HK-2 (cell line): ENCODE measurements around the gene FGF7.
A peak's percentile ranks its signal among the peaks of the same experiment; 100 is the strongest.
"Not testable (repeated sequence)": the region's sequence is repeated elsewhere in the genome, so short reads cannot be mapped to it uniquely, and the experiment has no call there.

Experiments
- DNase-seq: peaks from one replicate; pipeline ENCODE4 v3.0.0-alpha.2; 2018; ENCODE audit not compliant: unreplicated experiment

Gene FGF7

GRCh38 chr15:49438962-49439631 lies 16.1 kb downstream of the FGF7 start:
- no peak for DNase-seq

DNA sequence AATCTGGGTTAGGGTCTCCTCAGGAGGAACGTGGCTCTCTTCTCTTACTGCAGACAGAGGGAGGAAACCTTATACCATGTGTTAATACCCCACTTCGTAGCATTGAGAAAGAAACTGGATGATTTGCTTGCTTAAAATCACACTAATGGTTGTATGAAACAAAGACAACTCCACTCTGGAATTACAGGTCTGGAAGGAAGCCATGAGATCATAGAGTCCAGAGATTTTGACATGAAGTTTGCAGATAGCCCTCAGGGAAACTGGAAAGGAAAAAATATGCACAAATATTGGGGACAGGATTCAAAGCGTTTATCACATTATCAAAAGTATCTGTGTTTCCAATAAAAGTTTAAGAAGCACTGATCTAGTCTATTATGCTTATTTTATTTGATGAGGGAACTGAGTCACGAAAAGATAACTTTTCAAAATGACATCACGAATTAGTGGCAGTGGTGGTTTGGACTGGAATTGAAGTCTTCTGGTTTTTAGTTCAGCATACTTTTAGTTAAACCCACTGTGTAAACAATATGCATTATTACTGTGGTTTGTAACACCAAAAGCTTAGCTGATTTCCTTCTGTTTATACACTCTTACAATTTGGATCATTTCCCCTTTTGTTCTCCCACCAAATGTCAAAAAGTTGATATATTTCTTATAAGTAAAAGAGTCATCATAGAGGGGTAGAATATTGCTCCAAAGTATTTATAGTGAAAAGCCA lies 16.8 kb downstream of the FGF7 start:
- DNase-seq = no peak

DNA sequence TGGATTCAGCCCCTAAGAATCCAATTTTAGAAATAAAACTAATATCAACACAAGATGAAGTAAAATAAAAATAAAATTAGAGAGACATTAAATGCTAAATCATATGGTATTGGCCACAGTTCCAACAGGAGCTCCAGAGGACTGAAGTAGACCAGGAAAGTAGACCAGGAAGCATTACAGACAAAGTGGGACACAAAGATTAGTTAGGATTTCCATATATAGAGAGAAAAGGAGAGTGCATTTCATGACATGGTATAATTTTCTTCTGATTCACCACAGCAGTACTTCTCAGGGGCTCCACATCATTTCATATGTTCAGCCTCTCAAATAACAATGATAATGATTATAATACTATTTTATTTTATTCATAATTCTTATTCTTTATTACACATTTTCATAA lies 18.3 kb downstream of the FGF7 start:
- no peak for DNase-seq

- DNase-seq = no peak
These were observed 18.8 kb downstream of the FGF7 start for GRCh38 chr15:49441816-49442215.

DNA sequence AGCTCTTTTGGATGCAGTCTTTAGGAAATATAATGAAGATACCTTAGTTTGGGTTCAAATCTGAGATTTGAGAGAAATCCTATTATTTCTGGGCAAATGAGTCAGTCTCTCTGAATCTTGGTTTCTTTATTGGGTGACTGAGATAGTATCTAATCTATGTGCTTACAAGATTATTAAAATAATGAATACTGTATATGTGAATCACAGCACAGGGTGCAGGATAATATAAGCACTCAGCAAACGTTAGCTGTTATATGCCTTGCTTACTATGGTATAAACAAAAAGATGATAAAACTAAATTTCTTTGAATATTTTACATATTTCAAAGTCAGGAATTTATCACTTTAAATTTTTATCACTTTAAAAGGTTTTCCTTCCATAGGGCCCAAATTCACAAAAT lies 29.6 kb downstream of the FGF7 start:
- DNase-seq = no peak

DNA sequence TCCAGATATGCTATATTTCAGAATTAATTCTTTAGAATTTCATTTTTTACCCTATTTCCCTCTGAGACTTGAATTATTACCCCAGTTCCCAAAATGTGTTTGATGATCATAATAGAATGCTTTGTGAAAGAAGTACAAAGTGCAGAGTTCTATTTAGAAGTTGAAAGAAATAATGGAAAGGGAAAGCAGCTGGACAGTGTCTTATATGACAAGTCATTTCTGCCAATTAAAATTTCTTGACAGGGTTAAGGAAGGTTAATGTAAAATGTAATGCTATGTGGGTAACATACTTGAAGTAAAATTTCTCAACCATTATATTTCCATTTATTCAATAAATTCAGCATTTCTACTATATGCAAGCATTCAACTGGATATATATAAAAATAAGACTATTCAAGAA lies 33.1 kb downstream of the FGF7 start:
- DNase-seq = no peak

DNA sequence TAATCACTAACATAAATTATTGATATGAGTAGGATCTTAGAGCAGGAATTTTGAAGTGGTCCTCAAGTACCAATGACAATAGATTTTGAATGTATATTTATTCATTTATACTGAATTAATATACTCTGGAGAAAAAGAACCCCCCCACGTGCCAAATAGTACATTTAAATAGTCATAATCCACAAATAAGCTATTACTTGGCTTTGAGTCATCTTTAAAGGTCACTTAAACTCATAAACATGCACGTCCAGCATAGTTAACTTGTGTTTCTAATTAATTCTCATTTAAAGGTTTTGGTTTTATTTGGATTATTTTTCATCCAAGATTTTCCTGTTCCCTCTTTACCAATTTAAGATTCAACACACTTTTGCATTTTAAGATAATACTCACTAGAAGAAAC lies 35.1 kb downstream of the FGF7 start:
- no peak for DNase-seq

DNA sequence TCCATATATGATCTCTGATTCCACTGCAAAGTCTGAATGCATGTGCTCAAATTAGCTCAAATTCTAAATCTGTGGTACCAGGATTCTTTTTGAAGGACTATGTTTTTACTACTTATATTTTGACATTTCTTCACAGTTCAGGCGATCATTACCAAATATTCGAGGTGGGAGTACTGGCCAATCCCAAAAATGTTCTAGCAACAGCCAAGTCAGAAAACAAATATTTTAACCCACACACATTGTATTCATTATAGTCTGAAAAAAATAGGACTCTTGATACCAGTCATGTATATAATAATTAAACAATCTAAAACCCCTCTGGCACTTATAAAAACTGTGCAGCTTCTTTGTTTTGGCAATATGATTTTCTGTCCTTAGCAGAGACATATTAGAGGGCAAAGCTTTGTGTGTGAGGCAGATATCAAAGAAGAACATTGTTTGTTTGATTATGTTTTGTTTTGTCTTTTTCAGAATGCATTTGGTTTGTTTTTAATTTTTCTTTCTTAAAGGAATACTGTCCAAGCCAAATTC lies 37.4 kb downstream of the FGF7 start:
- no peak for DNase-seq

DNA sequence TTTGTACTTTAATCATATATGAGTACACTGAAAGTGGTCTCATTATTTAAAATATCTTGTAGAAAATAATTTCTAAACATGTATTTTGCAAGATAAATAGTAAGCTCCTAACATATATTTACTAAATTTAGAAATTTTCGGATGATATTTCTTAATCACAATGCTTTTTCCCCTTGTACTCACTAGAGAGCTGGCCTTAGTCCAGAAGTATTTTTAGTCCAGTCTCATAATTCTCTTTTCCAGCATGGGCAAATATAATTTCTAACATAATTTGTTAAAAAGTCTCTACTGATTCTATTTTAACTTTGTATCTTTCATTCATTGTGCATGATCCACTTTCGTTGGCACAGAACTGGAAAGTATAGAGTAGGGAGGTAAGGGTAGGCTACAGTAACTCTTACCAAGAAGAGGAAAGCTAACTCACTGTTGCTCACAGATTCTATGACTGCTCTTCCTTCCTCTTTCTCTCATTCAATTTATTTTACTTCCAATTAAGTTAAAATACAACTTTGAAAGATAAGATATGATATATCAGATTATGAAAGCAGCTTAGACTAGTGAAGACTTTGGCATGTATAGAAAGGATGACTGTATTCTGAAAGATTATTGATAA lies 39.3 kb downstream of the FGF7 start:
- DNase-seq = no peak

GRCh38 chr15:49464522-49464921 lies 41.5 kb downstream of the FGF7 start:
- DNase-seq = no peak

DNA sequence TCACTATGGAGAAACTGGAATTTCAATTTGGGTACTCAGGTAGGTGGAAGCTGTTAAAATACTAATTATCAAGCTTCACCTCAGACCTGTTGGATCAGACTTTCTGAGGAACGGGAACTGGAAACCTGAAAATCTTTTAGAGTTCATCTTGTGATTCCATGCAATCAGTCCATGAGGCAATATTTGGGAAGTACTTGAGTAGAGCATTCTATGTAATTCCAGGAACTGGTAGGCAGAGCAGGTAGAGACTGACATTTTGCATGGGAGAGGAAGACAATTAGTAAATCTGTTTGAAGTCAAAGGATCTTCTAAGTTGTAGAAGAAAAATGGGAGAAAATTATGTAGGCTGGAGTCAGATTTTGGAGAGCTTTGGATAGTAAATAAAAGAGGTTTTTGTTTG lies 43.1 kb downstream of the FGF7 start:
- no peak for DNase-seq

DNA sequence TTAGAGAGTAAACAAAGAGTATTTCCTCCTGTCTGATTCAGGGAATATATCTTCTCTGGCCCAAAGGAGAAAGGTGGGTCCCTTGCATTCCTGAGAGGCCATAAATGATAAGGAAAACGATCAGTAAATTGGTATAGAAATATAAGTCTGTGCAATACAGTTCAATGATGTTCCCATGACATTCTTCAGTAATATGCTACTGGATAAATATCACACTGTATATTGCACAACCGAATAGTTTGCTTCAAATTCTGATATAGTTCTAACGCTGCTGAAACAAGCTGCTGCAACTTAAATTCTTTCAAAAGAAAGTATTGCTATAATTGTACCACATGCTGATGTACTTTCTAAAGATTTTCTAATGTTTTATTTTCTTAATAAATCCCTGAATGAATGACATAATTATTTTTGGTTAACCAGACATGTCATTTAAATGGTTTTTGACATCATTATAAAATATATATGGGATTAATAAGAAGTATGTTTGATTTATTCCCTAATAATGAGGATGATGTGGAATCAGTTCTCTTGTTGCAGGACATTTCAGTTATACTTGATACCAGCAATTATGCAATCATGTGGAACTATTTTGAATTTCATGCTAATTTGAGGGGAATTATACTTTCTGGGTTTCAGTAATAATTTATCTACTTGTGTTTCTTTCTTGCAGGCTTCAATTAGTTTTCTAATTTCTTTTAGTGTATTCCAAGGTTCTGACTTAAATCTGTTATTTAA lies 44.9 kb downstream of the FGF7 start:
- DNase-seq = no peak

DNA sequence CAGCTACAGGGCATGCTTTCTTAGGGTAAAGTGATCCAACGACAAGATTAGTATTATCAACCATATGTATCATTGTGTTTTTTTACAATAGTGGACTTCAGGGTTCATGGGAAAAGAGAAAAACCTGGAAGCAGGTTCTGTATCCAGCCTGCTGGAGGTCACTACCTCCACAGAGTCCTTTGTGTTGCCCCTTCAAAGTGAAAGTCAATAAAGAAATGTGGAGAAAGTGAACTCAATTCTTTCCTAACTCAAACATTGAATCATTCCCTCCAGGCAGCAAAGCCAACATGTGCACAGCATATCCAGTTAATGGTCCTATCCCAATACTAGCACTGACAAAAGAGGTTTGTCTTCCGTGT lies 45.4 kb downstream of the FGF7 start:
- DNase-seq = no peak

GRCh38 chr15:49471248-49471647 lies 48.2 kb downstream of the FGF7 start:
- DNase-seq = peak; percentile 0

- no peak for DNase-seq
These were observed 48.7 kb downstream of the FGF7 start for GRCh38 chr15:49471733-49472132.

- no peak for DNase-seq
These were observed 49.3 kb downstream of the FGF7 start for GRCh38 chr15:49472338-49472737.

- no peak for DNase-seq
These were observed 50.0 kb downstream of the FGF7 start for GRCh38 chr15:49473031-49473430.

GRCh38 chr15:49478021-49478420 lies 55.0 kb downstream of the FGF7 start:
- not testable (repeated sequence) for DNase-seq

- not testable (repeated sequence) for DNase-seq
These were observed 55.9 kb downstream of the FGF7 start for GRCh38 chr15:49478982-49479381.

- not testable (repeated sequence) for DNase-seq
These were observed 62.4 kb downstream of the FGF7 start for GRCh38 chr15:49485401-49485800.

GRCh38 chr15:49490966-49491365 lies 67.9 kb downstream of the FGF7 start:
- DNase-seq = no peak

- DNase-seq = no peak
These were observed 69.1 kb downstream of the FGF7 start for GRCh38 chr15:49492151-49492550.
